Loucy (cell line): Measurements from ENCODE around the gene KL.

Source experiments
- EZH2phosphoT487 ChIP-seq: fragments of 200-600 bp; IDR thresholded peaks from 2 replicates; pipeline ENCODE4 v1.6.1; 2018; ENCODE audit warnings: antibody characterized with exemption, mild to moderate bottlenecking, moderate library complexity, borderline replicate concordance
- TF ChIP-seq, protein P1 (sequence below): fragments of 200-600 bp; sonication (generic); conservative IDR thresholded peaks from 2 replicates; pipeline ENCODE4 v1.5.1; 2014; ENCODE audit warnings: mild to moderate bottlenecking, antibody characterized with exemption, low read length

DNA sequence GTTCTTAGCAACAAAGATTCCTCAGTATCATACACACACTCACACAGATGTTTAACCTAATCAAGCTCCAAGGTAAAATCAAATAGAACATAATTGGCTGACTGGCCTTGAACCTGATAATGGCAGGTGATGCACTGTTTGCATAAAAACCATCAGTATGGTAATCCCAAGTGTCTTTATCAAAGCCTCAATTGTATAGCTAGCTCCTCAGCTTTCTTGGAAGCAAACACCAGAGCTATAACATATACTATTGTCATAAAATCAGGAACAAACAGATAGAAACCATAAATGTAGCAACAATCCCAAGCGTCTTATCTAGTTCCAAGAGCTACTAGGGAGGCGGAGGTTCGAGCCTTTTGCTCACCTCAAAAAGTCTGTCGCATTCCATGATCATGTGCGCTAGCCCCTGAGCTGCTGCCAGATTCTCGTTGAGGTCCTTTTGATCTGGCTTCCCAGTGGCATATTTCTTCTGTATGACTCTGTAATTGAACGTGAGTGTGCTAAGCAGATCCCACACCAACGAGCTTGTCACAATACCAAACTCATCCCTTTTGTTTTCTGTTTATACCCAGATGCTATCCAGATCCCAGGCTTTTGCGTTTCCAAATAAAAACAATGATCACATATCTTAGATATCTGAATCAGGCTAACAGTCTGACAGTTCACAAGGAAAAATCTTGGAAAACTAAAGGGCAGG, 95.3 kb downstream of the KL start:
- TF ChIP-seq, protein P1, sequence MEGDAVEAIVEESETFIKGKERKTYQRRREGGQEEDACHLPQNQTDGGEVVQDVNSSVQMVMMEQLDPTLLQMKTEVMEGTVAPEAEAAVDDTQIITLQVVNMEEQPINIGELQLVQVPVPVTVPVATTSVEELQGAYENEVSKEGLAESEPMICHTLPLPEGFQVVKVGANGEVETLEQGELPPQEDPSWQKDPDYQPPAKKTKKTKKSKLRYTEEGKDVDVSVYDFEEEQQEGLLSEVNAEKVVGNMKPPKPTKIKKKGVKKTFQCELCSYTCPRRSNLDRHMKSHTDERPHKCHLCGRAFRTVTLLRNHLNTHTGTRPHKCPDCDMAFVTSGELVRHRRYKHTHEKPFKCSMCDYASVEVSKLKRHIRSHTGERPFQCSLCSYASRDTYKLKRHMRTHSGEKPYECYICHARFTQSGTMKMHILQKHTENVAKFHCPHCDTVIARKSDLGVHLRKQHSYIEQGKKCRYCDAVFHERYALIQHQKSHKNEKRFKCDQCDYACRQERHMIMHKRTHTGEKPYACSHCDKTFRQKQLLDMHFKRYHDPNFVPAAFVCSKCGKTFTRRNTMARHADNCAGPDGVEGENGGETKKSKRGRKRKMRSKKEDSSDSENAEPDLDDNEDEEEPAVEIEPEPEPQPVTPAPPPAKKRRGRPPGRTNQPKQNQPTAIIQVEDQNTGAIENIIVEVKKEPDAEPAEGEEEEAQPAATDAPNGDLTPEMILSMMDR: no peak
- TF ChIP-seq EZH2phosphoT487: no peak
